ENCODE results near the gene IL1B. TPM values are rescaled to one million over a fixed set of nuclear protein-coding genes. Genes with fewer than 3 reads are reported as not detected.

Gene IL1B
- total RNA-seq, 4 donors from 2014 or later, result 0.26 TPM; not detected in 3

- no peaks in the 10 kb centered on the region for H3K27me3 ChIP-seq
- intact Hi-C loops (cut with DNase I; ENCODE audit: low total_unique reads), result no loop called here
- H3K27ac ChIP-seq, result no peak overlapping the region
- H3K4me3 ChIP-seq, result no peak overlapping the region
- DNase-seq, result no peak
- H3K9me3 ChIP-seq, result no peaks in the 10 kb centered on the region
- TF ChIP-seq CTCF (IDR thresholded peaks at IDR 0.05) (no peak), POLR2A (IDR thresholded peaks at IDR 0.05) (no peak)
- no peaks in the 10 kb centered on the region for H3K4me1 ChIP-seq
- no peaks in the 10 kb centered on the region for H3K36me3 ChIP-seq
Measured at GRCh38 chr2:112798979-112799975, 37.3 kb downstream of the IL1B start.

- H3K27me3 ChIP-seq, result no peaks in the 10 kb centered on the region
- no peaks in the 10 kb centered on the region for H3K9me3 ChIP-seq
- H3K4me3 ChIP-seq, result no peak overlapping the region
- intact Hi-C loops (cut with DNase I; ENCODE audit: low total_unique reads), result no loop called here
- no peaks in the 10 kb centered on the region for H3K36me3 ChIP-seq
- TF ChIP-seq CTCF (IDR thresholded peaks at IDR 0.05) (no peak), POLR2A (IDR thresholded peaks at IDR 0.05) (no peak)
- DNase-seq, result no peak
- no peak overlapping the region for H3K27ac ChIP-seq
- no peaks in the 10 kb centered on the region for H3K4me1 ChIP-seq
Measured at GRCh38 chr2:112796486-112796885, 40.1 kb downstream of the IL1B start.

GRCh38 chr2:112795774-112796173, 40.8 kb downstream of the IL1B start:
- DNase-seq, result no peak
- TF ChIP-seq CTCF (IDR thresholded peaks at IDR 0.05), result no peak
- TF ChIP-seq POLR2A (IDR thresholded peaks at IDR 0.05), result no peak
- no peaks in the 10 kb centered on the region for H3K36me3 ChIP-seq
- no peaks in the 10 kb centered on the region for H3K4me1 ChIP-seq
- H3K4me3 ChIP-seq, result no peak overlapping the region
- intact Hi-C loops (cut with DNase I; ENCODE audit: low total_unique reads), result no loop called here
- H3K9me3 ChIP-seq, result no peaks in the 10 kb centered on the region
- H3K27ac ChIP-seq, result no peak overlapping the region
- H3K27me3 ChIP-seq, result no peaks in the 10 kb centered on the region

- H3K36me3 ChIP-seq, result no peaks in the 10 kb centered on the region
- TF ChIP-seq CTCF (IDR thresholded peaks at IDR 0.05) (no peak), POLR2A (IDR thresholded peaks at IDR 0.05) (no peak)
- H3K27me3 ChIP-seq, result no peaks in the 10 kb centered on the region
- intact Hi-C loops (cut with DNase I; ENCODE audit: low total_unique reads), result no loop called here
- DNase-seq, result no peak
- H3K4me3 ChIP-seq, result no peak overlapping the region
- H3K9me3 ChIP-seq, result no peaks in the 10 kb centered on the region
- H3K4me1 ChIP-seq, result no peaks in the 10 kb centered on the region
- no peak overlapping the region for H3K27ac ChIP-seq
Measured at GRCh38 chr2:112794841-112795240, 41.7 kb downstream of the IL1B start.

- H3K27ac ChIP-seq, result no peak overlapping the region
- no peaks in the 10 kb centered on the region for H3K27me3 ChIP-seq
- H3K36me3 ChIP-seq, result no peaks in the 10 kb centered on the region
- no peak for TF ChIP-seq CTCF (IDR thresholded peaks at IDR 0.05)
- no peak for TF ChIP-seq POLR2A (IDR thresholded peaks at IDR 0.05)
- no peak overlapping the region for H3K4me3 ChIP-seq
- no peaks in the 10 kb centered on the region for H3K4me1 ChIP-seq
- H3K9me3 ChIP-seq, result no peaks in the 10 kb centered on the region
- no peak for DNase-seq
- intact Hi-C loops (cut with DNase I; ENCODE audit: low total_unique reads), result no loop called here
Measured at GRCh38 chr2:112794131-112794733, 42.3 kb downstream of the IL1B start.

Data from uterus (tissue), 4 donors.